Ammon's horn (tissue), 1 donor: ENCODE measurements around the gene RERE.
A peak's percentile ranks its signal among the peaks of the same experiment; 100 is the strongest.

Source experiments
- DNase-seq: peaks from one replicate; pipeline ENCODE4 v3.0.0-alpha.2; 2016; ENCODE audit warnings: low spot score

The RERE gene

GRCh38 chr1:8423692-8424538, 393.5 kb downstream of the RERE start:
- DNase-seq, result no peak

- no peak for DNase-seq
Measured at GRCh38 chr1:8423269-8423691, 394.2 kb downstream of the RERE start.

GRCh38 chr1:8422510-8423268, 394.8 kb downstream of the RERE start:
- no peak for DNase-seq

- DNase-seq, result no peak
Measured at GRCh38 chr1:8421721-8422120, 395.7 kb downstream of the RERE start.

GRCh38 chr1:8420318-8420717, 397.1 kb downstream of the RERE start:
- DNase-seq, result no peak

- no peak for DNase-seq
Measured at GRCh38 chr1:8419861-8420260, 397.6 kb downstream of the RERE start.

- DNase-seq, result no peak
Measured at GRCh38 chr1:8419172-8419571, 398.3 kb downstream of the RERE start.

- DNase-seq, result no peak
Measured at GRCh38 chr1:8418301-8418700, 399.1 kb downstream of the RERE start.

- no peak for DNase-seq
Measured at GRCh38 chr1:8417625-8418024, 399.8 kb downstream of the RERE start.

- DNase-seq, result no peak
Measured at GRCh38 chr1:8416881-8417280, 400.6 kb downstream of the RERE start.

GRCh38 chr1:8415526-8416278, 401.7 kb downstream of the RERE start:
- DNase-seq, result no peak

GRCh38 chr1:8412183-8412831, 405.1 kb downstream of the RERE start:
- no peak for DNase-seq

GRCh38 chr1:8411803-8412182, 405.6 kb downstream of the RERE start:
- DNase-seq, result no peak

GRCh38 chr1:8410791-8411190, 406.6 kb downstream of the RERE start:
- no peak for DNase-seq

GRCh38 chr1:8409606-8410005, 407.8 kb downstream of the RERE start:
- DNase-seq, result no peak

GRCh38 chr1:8409106-8409505, 408.3 kb downstream of the RERE start:
- peak; percentile 75 for DNase-seq

- no peak for DNase-seq
Measured at GRCh38 chr1:8408151-8408839, 409.1 kb downstream of the RERE start.

GRCh38 chr1:8407652-8408051, 409.8 kb downstream of the RERE start:
- DNase-seq, result no peak

GRCh38 chr1:8406960-8407359, 410.5 kb downstream of the RERE start:
- no peak for DNase-seq

- DNase-seq, result no peak
Measured at GRCh38 chr1:8406011-8406410, 411.4 kb downstream of the RERE start.
